RPMI7951 (cell line): ENCODE measurements around the gene ABCC1. TPM values are rescaled to one million over a fixed set of nuclear protein-coding genes. Genes with fewer than 3 reads are reported as not detected.
A peak's percentile ranks its signal among the peaks of the same experiment; 100 is the strongest.
"Not testable (repeated sequence)": the region's sequence is repeated elsewhere in the genome, so short reads cannot be mapped to it uniquely, and the experiment has no call there.

Experiments
- DNase-seq: peaks from one replicate; pipeline ENCODE4 v3.0.0-alpha.2; 2012; ENCODE audit warnings: low read depth
- total RNA-seq: library from RNA; depleted of rRNA; stranded (reverse); fragments of >200 nt; shearing (Covaris generic); gene quantifications from 2 replicates; pipeline ENCODE4 v1.2.3, GENCODE V29; 2014; rRNA removed

Gene ABCC1
- 5.2 and 6.4 TPM in 2 replicates for total RNA-seq

DNA sequence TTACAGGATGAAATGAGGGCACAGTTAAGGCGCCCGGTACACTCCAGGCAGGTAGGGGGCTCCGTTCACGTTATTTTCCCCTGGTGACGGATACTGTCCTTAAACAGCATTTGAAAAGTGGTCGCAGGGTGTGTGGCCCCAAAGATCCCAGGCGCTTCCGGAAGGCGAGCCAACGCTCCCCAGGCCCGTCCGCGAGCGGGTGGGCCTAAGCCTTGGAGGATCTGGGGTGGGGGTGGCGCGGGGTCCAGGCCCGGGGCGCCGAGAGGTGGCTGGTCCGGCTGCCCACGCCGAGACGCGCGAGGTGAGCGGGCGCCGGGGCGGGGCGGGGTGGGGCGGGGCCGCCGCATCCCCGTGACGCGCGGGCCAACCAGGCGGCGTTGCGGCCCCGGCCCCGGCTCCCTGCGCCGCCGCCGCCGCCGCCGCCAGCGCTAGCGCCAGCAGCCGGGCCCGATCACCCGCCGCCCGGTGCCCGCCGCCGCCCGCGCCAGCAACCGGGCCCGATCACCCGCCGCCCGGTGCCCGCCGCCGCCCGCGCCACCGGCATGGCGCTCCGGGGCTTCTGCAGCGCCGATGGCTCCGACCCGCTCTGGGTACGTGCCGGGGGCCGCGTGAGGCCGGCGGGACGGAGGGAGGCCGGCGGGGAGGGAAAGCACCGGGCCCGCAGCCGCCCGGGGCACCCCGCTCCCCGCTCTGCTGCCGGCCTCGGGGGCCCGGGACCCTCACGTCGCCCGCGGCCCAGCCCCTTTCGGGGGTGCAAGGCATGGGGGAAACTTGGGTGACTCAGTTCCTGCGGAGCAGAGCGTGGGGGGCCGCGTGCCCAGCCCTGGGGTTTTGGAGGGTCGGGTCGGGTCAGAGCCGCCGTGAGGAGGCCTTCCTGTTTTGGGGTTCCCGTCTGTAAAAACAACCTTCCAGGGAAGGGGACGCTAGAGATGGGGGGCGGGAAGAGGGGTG lies at the start of gene ABCC1:
TSS of gene ABCC1 (plus strand) at position 407 of the 951 bp plus-strand sequence. CDS start at position 543, 136 bp downstream.
- DNase-seq, result peak; percentile 41

- no peak for DNase-seq
Observed at GRCh38 chr16:15900357-15900756, 49.1 kb upstream of the ABCC1 start.

DNA sequence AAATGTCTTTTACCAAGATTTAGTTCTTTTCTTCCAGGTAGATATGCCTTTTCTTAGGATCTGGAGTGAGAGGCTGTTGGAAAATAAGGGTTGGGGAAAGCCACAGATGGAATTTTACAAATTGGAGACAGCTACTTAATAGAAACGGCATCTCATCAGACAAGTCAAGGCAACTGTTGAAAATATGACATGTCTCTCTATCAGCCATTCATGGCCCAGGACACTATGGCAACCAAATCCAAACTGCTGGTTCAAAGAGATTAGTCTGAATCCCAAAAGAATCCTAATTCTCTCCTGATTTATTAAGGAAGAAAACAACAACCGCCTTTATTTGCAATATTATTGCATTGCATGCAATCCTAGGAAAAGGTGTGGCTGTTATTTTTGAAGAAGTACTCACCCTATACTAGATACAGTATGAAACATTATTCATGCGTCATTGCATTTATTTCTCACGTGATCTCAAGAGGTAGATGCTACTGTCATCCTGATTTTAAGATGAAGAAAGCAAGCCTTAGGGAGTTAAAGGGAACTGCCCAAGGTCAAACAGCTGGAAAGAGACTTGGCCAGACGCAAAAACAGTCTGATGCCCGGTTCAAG lies 48.4 kb upstream of the ABCC1 start:
- no peak for DNase-seq

DNA sequence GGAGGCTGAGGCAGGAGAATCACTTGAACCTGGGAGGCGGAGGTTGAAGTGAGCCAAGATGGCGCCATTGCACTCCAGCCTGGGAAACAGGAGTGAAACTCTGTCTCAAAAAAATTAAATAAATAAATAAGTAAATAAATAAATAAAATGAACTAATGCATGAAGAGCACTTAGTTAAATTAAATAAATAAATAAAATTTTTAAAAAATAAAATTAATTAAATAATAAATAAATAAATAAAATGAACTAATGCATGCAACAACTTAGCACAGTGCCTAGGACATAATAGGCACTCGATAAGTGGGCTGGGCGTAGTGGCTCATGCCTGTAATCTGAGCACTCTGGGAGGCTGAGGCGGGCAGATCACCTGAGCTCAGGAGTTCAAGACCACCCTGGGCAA lies 45.5 kb upstream of the ABCC1 start:
- DNase-seq, result no peak

- DNase-seq, result no peak
Observed at GRCh38 chr16:15906439-15906838, 43.0 kb upstream of the ABCC1 start.

DNA sequence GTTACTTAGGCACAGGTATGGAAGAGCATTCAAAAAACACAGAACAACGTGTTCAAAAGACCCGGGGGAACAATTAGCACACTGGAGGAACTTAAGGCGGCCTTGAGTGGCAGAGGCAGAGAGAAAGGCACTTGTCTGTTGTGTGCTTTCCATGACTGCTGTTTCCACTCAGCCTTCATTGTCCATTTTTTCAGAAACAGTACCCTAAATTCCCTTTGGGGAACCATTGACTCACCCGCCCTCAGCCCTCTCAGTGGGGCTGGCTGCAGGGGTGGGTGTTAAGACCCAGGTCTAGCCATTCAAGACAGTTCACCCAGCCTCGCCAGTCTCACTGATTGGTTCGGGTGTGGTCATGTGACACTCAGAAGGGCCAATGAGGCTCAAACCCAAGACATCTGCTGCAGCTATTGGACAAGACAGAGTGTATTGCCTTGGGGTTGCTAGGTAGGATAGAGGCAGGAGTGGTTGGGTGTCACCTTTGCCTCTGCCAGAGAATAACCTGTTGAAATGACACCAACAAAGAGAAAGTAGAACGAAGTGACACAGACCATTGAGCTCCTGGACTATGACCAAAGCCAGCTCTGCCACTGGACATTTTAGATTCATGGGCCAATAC lies 41.4 kb upstream of the ABCC1 start:
- peak; percentile 82 for DNase-seq

- no peak for DNase-seq
Observed at GRCh38 chr16:15911198-15911597, 38.2 kb upstream of the ABCC1 start.

- DNase-seq, result no peak
Observed at GRCh38 chr16:15913046-15913698, 36.2 kb upstream of the ABCC1 start.

GRCh38 chr16:15915555-15916081 lies 33.8 kb upstream of the ABCC1 start:
- DNase-seq, result no peak

DNA sequence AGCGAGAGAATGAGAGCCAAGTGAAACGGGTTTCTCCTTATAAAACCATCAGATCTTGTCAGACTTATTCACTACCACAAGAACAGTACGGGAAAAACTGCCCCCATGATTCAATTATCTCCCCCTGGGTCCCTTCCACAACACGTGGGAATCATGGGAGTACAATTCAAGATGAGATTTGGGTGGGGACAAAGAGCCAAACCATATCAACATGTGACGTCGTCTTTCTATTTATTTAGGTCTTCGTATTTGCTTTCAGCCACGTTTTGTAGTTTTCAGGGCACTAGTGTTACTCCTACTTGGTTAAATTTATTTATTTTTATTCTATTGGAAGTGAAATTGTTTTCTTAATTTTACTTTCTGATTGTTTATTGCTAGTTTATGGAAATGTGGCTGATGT lies 33.1 kb upstream of the ABCC1 start:
- no peak for DNase-seq

DNA sequence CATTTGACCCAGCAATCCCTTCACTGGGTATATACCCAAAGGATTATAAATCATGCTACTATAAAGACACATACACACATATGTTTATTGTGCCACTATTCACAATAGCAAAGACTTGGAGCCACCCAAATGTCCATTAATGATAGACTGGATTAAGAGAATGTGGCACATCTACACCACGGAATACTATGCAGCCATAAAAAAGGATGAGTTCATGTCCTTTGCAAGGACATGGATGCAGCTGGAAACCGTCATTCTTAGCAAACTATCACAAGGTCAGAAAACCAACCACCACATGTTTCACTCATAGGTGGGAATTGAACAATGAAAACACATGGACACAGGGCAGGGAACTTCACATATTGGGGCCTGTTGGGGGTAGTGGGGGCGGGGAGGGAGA lies 31.1 kb upstream of the ABCC1 start:
- DNase-seq, result not testable (repeated sequence)

GRCh38 chr16:15919331-15919730 lies 30.1 kb upstream of the ABCC1 start:
- DNase-seq, result no peak

DNA sequence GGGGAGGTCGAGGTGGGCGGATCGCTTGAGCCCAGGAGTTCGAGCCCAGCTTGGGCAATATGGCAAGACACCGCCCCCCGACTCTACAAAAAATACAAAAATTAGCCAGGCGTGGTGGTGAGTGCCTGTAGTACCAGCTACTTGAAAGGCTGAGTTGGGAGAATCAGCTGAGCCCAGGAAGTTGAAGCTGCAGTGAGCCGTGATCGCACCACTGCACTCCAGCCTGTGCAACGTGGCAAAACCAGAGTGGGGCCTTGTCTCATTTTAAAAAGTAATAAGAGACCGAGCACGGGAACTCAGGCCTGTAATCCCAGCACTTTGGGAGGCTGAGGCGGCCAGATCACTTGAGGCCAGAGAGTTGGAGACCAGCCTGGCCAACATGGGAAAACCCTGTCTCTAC lies 24.4 kb upstream of the ABCC1 start:
- DNase-seq, result no peak

DNA sequence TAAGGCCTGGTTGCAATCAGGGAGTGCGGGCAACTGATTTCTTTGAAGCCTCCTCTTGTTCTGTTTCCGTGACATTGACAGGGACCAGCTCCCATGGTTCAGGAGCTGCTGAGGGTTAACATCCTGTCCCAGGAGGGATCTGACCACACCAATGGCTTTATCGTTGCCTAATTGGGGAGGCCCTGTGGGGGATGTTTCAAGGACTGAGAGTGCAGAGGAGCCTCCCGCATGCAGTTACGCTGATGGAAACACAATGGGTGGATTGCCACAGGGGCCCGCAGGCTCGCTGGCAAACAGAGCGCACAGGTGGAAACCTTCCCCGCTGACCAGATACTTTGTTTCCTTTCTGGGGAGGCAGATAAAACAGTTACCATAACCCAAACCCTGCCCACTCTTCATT lies 23.8 kb upstream of the ABCC1 start:
- no peak for DNase-seq

DNA sequence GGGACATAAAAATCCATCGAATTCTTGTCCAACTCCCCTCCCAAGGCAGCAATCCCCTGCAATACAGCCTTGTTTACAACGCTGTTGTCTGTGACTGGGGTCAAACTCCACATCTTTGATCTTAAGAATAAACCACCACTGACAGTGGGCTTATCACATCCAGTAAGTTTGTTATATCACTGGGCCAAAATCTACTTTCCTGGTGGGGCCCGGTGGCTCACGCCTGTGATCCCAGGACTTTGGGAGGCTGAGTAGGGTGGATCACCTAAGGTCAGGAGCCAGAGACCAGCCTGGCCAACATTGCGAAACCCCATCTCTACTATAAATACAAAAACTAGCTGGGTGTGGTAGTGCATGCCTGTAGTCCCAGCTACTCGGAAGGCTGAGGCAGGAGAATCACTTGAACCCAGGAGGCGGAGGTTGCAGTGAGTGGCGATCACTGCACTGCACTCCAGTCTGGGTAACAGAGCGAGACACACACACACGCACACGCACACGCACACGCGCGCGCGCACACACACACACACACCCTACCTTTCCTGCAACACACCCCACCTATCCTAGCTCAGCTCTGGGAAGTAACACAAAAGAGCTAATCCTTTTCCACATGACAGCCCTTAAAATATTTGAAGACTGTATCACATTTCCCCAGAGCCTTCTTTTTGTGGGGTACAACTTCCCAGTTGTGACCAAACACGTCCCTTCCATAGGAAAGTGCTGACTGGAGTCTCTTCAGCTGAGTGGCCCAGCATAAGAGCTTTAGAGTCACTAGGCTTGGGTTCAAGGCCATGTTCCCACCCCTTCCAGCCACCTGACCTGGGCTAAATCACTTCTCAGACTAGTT lies 20.9 kb upstream of the ABCC1 start:
- no peak for DNase-seq

DNA sequence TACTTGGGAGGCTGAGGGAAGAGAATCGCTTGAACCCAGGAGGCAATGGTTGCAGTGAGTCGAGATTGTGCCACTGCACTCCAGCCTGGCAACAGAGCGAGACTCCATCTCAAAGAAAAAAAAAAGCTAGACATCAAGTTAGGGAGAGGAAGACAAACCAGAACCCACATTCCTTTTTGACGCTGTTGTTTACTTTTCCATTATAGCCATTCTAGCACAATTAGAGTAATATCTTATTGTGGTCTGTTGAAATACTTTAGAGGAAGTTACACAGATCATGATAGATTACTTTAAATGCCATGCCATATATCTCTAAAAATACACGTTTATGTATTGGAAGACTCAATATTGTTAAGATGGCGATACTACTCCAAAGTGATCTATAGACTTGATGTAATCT lies 16.5 kb upstream of the ABCC1 start:
- no peak for DNase-seq

DNA sequence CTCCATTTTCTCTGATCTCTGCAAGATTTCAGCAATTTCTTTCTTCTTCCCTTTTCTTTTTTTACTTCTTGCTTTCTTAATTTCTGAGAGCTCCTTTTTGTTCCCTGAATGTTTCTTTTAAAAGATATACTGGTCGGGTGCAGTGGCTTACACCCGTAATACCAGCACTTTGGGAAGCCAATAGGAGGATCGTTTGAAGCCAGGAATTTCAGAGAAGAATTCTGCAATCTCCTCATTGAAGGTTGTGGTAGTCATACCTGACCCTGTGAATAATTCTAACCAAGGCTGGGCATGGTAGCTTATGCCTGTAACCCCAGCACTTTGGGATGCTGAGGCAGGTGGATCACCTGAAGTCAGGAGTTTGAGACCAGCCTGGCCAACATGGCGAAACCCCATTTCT lies 15.6 kb upstream of the ABCC1 start:
- no peak for DNase-seq

- no peak for DNase-seq
Observed at GRCh38 chr16:15934991-15935390, 14.4 kb upstream of the ABCC1 start.

GRCh38 chr16:15936809-15937208 lies 12.6 kb upstream of the ABCC1 start:
- DNase-seq, result not testable (repeated sequence)

DNA sequence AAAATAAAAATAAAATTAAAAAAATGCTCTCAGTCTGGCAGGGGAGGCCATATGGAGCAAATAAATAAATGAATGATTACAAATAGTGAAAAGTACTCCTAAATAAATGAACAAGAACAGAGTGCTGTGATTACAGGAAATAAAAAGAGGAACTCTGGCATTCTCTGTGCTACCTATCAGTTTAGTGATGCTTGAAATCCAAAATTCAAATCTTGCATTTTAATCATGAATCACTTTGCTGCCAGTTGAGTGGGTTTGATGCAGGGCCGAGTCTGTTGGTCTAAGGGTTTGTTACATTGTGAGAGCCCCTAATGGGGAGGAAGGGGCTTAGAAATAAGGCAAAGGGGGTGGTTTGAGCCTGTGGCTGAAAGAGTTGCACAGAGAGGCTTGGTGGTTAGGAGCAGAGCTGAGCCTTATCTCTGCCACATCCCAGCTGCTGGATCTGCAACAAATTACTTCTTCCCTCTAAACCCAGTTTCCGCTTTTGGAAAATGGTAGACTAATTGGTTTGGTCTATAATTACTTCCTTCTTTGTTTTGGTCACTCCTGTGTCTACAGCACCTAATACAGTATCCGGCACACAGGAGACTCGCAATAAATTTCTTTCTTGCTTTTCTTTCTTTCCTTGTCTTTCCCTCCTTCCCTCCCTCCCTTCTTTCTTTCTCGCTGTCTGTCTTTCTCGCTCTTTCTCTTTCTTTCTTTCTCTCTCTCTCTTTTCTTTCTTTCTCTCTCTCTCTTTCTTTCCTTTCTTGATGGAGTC lies 6.3 kb upstream of the ABCC1 start:
- DNase-seq, result peak; percentile 26
